HG03103 (cell line): Measurements from ENCODE around the gene FAM174C.
"Not testable (repeated sequence)": the region's sequence is repeated elsewhere in the genome, so short reads cannot be mapped to it uniquely, and the experiment has no call there.

Source experiments
- ATAC-seq: cut with Tn5 transposase; IDR thresholded peaks from one replicate; pipeline ENCODE4 v1.9.1; 2021; ENCODE audit warnings: low read depth; ENCODE audit not compliant: unreplicated experiment

FAM174C gene

GRCh38 chr19:1316466-1316865, 41.1 kb downstream of the FAM174C start:
- ATAC-seq: no peak

GRCh38 chr19:1317274-1318003, 42.1 kb downstream of the FAM174C start:
- ATAC-seq: no peak

- no peak for ATAC-seq
These were observed 43.5 kb downstream of the FAM174C start for GRCh38 chr19:1318678-1319471.

GRCh38 chr19:1320282-1320650, 44.9 kb downstream of the FAM174C start:
- not testable (repeated sequence) for ATAC-seq

GRCh38 chr19:1321539-1321938, 46.2 kb downstream of the FAM174C start:
- no peak for ATAC-seq

GRCh38 chr19:1322198-1322981, 47.1 kb downstream of the FAM174C start:
- no peak for ATAC-seq

GRCh38 chr19:1324249-1324805, 49.0 kb downstream of the FAM174C start:
- no peak for ATAC-seq

GRCh38 chr19:1324806-1325567, 49.7 kb downstream of the FAM174C start:
- no peak for ATAC-seq

GRCh38 chr19:1325568-1326294, 50.4 kb downstream of the FAM174C start:
- no peak for ATAC-seq

- no peak for ATAC-seq
These were observed 51.8 kb downstream of the FAM174C start for GRCh38 chr19:1327125-1327524.
